Measurements from ENCODE around the gene PCBP3.

- TF ChIP-seq, protein P1, sequence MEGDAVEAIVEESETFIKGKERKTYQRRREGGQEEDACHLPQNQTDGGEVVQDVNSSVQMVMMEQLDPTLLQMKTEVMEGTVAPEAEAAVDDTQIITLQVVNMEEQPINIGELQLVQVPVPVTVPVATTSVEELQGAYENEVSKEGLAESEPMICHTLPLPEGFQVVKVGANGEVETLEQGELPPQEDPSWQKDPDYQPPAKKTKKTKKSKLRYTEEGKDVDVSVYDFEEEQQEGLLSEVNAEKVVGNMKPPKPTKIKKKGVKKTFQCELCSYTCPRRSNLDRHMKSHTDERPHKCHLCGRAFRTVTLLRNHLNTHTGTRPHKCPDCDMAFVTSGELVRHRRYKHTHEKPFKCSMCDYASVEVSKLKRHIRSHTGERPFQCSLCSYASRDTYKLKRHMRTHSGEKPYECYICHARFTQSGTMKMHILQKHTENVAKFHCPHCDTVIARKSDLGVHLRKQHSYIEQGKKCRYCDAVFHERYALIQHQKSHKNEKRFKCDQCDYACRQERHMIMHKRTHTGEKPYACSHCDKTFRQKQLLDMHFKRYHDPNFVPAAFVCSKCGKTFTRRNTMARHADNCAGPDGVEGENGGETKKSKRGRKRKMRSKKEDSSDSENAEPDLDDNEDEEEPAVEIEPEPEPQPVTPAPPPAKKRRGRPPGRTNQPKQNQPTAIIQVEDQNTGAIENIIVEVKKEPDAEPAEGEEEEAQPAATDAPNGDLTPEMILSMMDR (IDR thresholded peaks at IDR 0.05), result no peak
- TF ChIP-seq POLR2AphosphoS5 (IDR thresholded peaks at IDR 0.05), result no peak
These were observed 319.2 kb downstream of the PCBP3 start for GRCh38 chr21:45962531-45963231.
